Stimulated activated CD4-positive, alpha-beta T cell treated with anti-CD3 and anti-CD28 coated beads, Interleukin-4, amount 100 ng/mL, for 48 hours (primary cell): ENCODE data around the gene CCN5.
"Not testable (repeated sequence)": the region's sequence is repeated elsewhere in the genome, so short reads cannot be mapped to it uniquely, and the experiment has no call there.

ENCODE experiments used
- DNase-seq, 2 donors: peaks; one replicate each; pipeline ENCODE4 v3.0.0-alpha.2; 2020; ENCODE audit warnings: low read depth in 2 of 2

CCN5 gene

GRCh38 chr20:44756956-44757355, 41.8 kb downstream of the CCN5 start:
- no peak for DNase-seq

GRCh38 chr20:44758247-44759101, 43.3 kb downstream of the CCN5 start:
- no peak for DNase-seq

- DNase-seq, result no peak
These were observed 44.4 kb downstream of the CCN5 start for GRCh38 chr20:44759595-44759994.

- no peak for DNase-seq
These were observed 46.3 kb downstream of the CCN5 start for GRCh38 chr20:44761423-44761822.

- no peak for DNase-seq
These were observed 47.4 kb downstream of the CCN5 start for GRCh38 chr20:44762466-44763140.

GRCh38 chr20:44763798-44764197, 48.6 kb downstream of the CCN5 start:
- DNase-seq, result not testable (repeated sequence)

GRCh38 chr20:44765091-44765490, 49.9 kb downstream of the CCN5 start:
- no peak for DNase-seq

- no peak for DNase-seq
These were observed 50.7 kb downstream of the CCN5 start for GRCh38 chr20:44765701-44766347.

GRCh38 chr20:44768256-44768655, 53.1 kb downstream of the CCN5 start:
- no peak for DNase-seq

- DNase-seq, result no peak
These were observed 53.8 kb downstream of the CCN5 start for GRCh38 chr20:44768854-44769480.

GRCh38 chr20:44769481-44769863, 54.3 kb downstream of the CCN5 start:
- DNase-seq, result no peak

- DNase-seq, result no peak
These were observed 55.5 kb downstream of the CCN5 start for GRCh38 chr20:44770484-44771171.

GRCh38 chr20:44771172-44771535, 56.0 kb downstream of the CCN5 start:
- no peak for DNase-seq

- DNase-seq, result no peak
These were observed 57.5 kb downstream of the CCN5 start for GRCh38 chr20:44772636-44773035.

GRCh38 chr20:44773070-44773829, 58.1 kb downstream of the CCN5 start:
- DNase-seq, result no peak

- DNase-seq, result no peak
These were observed 61.8 kb downstream of the CCN5 start for GRCh38 chr20:44776980-44777379.
